Astrocyte (in vitro differentiated cells and primary cell): Measurements from ENCODE around the gene EXOSC5.

Source experiments
- EZH2 ChIP-seq: IDR thresholded peaks from 2 replicates; pipeline ENCODE4 v1.6.1; 2012; ENCODE audit warnings: mild to moderate bottlenecking, low read length, inconsistent platforms; ENCODE audit not compliant: insufficient read depth
- TF ChIP-seq, protein P1 (sequence below): IDR thresholded peaks from 2 replicates; pipeline ENCODE4 v1.5.1; 2011; ENCODE audit warnings: low read depth, mild to moderate bottlenecking, inconsistent platforms, low read length, moderate library complexity; ENCODE audit not compliant: insufficient read depth

DNA sequence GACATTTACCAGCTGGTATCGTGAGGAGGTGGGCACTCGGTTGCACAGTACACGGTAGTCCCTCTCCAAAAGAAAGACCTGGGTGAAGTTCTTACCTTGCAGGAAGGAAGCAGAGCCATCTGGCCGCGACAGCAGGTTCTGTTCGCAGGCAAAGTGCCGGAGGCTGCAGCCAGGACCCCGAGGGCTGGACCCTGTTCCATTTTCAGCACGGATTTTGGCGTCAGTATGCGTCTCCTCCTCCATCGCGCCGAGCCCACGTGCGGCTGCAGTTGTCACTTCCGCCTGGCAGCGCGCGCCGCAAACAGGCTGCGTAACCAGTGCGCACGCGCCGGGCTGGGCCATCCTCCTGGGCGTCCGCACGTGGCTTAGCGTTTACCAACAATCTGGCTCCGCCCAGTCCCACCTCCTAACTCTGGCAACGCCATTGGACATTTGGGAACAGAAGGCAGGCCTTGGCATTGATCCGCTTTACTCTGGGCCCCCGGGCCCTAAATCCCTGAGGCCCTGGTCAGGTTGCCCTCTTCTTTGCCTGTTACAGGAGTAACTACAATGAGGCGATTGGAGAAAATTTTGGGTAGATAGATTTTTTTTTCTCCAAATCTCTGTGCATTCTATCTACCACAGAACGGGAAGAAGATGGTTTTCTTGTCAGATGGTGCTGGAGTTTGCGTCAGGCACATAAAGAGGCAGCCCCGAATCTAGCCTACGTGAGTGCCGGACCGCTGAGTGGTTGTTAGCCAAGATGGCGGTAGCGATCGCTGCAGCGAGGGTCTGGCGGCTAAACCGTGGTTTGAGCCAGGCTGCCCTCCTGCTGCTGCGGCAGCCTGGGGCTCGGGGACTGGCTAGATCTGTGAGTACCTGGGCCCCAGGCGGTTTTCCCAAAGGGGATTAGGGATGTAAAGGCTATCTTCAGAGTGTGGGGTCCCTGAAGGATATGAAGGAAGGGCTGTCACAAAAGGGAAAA lies at the start of gene EXOSC5, which contains the start of gene BCKDHA:
- TF ChIP-seq, protein P1, sequence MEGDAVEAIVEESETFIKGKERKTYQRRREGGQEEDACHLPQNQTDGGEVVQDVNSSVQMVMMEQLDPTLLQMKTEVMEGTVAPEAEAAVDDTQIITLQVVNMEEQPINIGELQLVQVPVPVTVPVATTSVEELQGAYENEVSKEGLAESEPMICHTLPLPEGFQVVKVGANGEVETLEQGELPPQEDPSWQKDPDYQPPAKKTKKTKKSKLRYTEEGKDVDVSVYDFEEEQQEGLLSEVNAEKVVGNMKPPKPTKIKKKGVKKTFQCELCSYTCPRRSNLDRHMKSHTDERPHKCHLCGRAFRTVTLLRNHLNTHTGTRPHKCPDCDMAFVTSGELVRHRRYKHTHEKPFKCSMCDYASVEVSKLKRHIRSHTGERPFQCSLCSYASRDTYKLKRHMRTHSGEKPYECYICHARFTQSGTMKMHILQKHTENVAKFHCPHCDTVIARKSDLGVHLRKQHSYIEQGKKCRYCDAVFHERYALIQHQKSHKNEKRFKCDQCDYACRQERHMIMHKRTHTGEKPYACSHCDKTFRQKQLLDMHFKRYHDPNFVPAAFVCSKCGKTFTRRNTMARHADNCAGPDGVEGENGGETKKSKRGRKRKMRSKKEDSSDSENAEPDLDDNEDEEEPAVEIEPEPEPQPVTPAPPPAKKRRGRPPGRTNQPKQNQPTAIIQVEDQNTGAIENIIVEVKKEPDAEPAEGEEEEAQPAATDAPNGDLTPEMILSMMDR = no peak
- no peak for TF ChIP-seq EZH2
